8988T (cell line): ENCODE results near the gene FBXO33.

ENCODE experiments used
- DNase-seq: peaks from one replicate; pipeline ENCODE4 v3.0.0; 2011

FBXO33 gene

GRCh38 chr14:39432179-39432618 lies at the start of gene FBXO33:
Gene FBXO33, minus strand, starts transcription at chr14:39432433. Its CDS starts 271 bp downstream, at chr14:39432162.
- peak; percentile 79 for DNase-seq

GRCh38 chr14:39474416-39474911 lies 42.2 kb upstream of the FBXO33 start:
- no peak for DNase-seq

GRCh38 chr14:39472078-39472477 lies 39.8 kb upstream of the FBXO33 start:
- DNase-seq, result no peak

GRCh38 chr14:39469094-39469710 lies 37.0 kb upstream of the FBXO33 start:
- DNase-seq, result no peak

- no peak for DNase-seq
Measured at GRCh38 chr14:39467889-39468524, 35.8 kb upstream of the FBXO33 start.

GRCh38 chr14:39459795-39460478 lies 27.7 kb upstream of the FBXO33 start:
- no peak for DNase-seq

- no peak for DNase-seq
Measured at GRCh38 chr14:39456702-39457250, 24.5 kb upstream of the FBXO33 start.

GRCh38 chr14:39454906-39455539 lies 22.8 kb upstream of the FBXO33 start:
- no peak for DNase-seq

GRCh38 chr14:39452680-39453079 lies 20.4 kb upstream of the FBXO33 start:
- no peak for DNase-seq

- DNase-seq, result no peak
Measured at GRCh38 chr14:39451811-39452210, 19.6 kb upstream of the FBXO33 start.

GRCh38 chr14:39447175-39447661 lies 15.0 kb upstream of the FBXO33 start:
- DNase-seq, result no peak

- DNase-seq, result no peak
Measured at GRCh38 chr14:39446131-39446744, 14.0 kb upstream of the FBXO33 start.

- DNase-seq, result no peak
Measured at GRCh38 chr14:39442293-39442692, 10.1 kb upstream of the FBXO33 start.

GRCh38 chr14:39441805-39442204 lies 9.6 kb upstream of the FBXO33 start:
- no peak for DNase-seq

GRCh38 chr14:39440975-39441374 lies 8.7 kb upstream of the FBXO33 start:
- DNase-seq, result no peak

- DNase-seq, result no peak
Measured at GRCh38 chr14:39435241-39435640, 3.0 kb upstream of the FBXO33 start.

- no peak for DNase-seq
Measured at GRCh38 chr14:39434401-39434800, 2.2 kb upstream of the FBXO33 start.

GRCh38 chr14:39433452-39433813 lies 1.2 kb upstream of the FBXO33 start:
- DNase-seq, result no peak

GRCh38 chr14:39432619-39433451 lies 602 bp upstream of the FBXO33 start:
- DNase-seq, result peak; percentile 35

- DNase-seq, result peak; percentile 71
Measured at GRCh38 chr14:39431416-39432178, 636 bp downstream of the FBXO33 start.
